ENCODE measurements around the gene TRAF3IP1. TPM values are rescaled to one million over a fixed set of nuclear protein-coding genes. Genes with fewer than 3 reads are reported as not detected.

TRAF3IP1 gene
- polyA plus RNA-seq, 3 donors = 1.2 to 1.5 (median 1.5) TPM

DNA sequence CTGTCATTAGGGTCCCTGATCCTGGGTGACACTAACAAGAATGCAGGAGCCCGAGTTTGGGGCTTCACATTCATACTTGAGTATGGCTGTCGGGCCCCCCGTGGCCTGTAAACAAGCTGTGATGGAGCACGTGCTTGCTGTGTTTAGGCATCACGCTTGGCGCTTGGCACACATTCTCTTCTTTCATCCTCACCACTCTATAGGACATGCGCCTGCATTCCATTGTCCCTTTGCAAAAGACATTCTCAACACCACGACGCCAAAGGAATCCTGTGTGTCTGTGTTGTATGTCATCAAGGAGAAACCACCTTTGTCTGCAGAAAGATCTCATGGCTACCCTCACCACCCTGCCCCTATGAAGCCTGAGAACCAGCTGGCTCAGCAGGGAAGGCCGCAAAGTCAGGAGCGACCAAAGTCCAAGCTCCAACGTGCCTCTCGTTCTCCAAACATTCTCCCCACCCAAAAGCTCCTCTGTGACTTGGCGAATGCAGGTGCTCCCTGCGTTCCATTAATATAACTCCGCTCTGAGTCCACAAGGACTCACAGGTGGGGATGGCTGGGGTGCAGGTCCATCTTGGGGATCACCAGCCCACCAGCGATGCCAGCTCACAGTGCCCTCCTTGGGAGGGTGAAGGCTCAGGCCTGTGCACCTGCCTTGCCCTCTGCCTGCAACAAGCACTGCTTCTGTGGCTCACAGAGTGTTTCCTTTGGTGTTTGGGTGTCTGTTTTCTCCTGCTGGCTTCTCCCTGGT is 25.8 kb upstream of the TRAF3IP1 start:
- H4K20me1 ChIP-seq (ENCODE audit: insufficient read depth, low read length) = no peaks in the 10 kb centered on the region
- Mint-ChIP-seq H3K9me3 (no peaks in the 10 kb centered on the region), H3K4me3 (no peak overlapping the region), H3K4me1 (peaks cover 9% of the 10 kb centered on the region), H3K27ac (no peak overlapping the region), H3K36me3 (no peaks in the 10 kb centered on the region), H3K27me3 (ENCODE audit: low read depth in 3 of 3) (peaks cover 5 to 11% (median 10%) of the 10 kb centered on the region in 3 donors)
- 97% methylated on average over 13 of the region's 17 CpGs for WGBS (ENCODE audit: insufficient coverage)
- no peak overlapping the region for H2AFZ ChIP-seq (ENCODE audit: insufficient read depth, low read depth, low read length, poor library complexity, severe bottlenecking)
- H3K4me1 ChIP-seq (ENCODE audit: control insufficient read depth in 1 of 2, insufficient read depth in 2 of 2, low read length in 2 of 2) = peaks cover 2 to 3% of the 10 kb centered on the region in 2 donors
- intact Hi-C loops (cut with micrococcal nuclease) = no loop called here
- DNase-seq = no peak
- no peaks in the 10 kb centered on the region for H3K9me3 ChIP-seq (replicated peaks in 1 of 2; ENCODE audit: control insufficient read depth in 1 of 2, insufficient read depth in 1 of 2, low read length in 2 of 2)
- no peaks in the 10 kb centered on the region for H3K36me3 ChIP-seq (replicated peaks in 1 of 2; ENCODE audit: control insufficient read depth in 1 of 2, insufficient read depth in 2 of 2, low read length in 2 of 2)
- H3K4me2 ChIP-seq (replicated peaks; ENCODE audit: extremely low read depth, low read length, poor library complexity, severe bottlenecking) = no peak overlapping the region
- TF ChIP-seq, protein P1, sequence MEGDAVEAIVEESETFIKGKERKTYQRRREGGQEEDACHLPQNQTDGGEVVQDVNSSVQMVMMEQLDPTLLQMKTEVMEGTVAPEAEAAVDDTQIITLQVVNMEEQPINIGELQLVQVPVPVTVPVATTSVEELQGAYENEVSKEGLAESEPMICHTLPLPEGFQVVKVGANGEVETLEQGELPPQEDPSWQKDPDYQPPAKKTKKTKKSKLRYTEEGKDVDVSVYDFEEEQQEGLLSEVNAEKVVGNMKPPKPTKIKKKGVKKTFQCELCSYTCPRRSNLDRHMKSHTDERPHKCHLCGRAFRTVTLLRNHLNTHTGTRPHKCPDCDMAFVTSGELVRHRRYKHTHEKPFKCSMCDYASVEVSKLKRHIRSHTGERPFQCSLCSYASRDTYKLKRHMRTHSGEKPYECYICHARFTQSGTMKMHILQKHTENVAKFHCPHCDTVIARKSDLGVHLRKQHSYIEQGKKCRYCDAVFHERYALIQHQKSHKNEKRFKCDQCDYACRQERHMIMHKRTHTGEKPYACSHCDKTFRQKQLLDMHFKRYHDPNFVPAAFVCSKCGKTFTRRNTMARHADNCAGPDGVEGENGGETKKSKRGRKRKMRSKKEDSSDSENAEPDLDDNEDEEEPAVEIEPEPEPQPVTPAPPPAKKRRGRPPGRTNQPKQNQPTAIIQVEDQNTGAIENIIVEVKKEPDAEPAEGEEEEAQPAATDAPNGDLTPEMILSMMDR (IDR thresholded peaks at IDR 0.05) = no peak
- no peaks in the 10 kb centered on the region for H3K27me3 ChIP-seq (ENCODE audit: control insufficient read depth in 2 of 2, insufficient read depth in 2 of 2, low read length in 2 of 2)
- H3K4me3 ChIP-seq (replicated peaks in 1 of 3; ENCODE audit: low read depth in 2 of 3, low read length in 3 of 3) = no peak overlapping the region
- no peak overlapping the region for H3K27ac ChIP-seq (ENCODE audit: low read depth in 1 of 2, low read length in 2 of 2)
- H3K79me2 ChIP-seq (ENCODE audit: insufficient read depth, low read length) = no peaks in the 10 kb centered on the region
- no peak overlapping the region for H3K9ac ChIP-seq (ENCODE audit: insufficient read depth, low read length, poor library complexity, severe bottlenecking)

DNA sequence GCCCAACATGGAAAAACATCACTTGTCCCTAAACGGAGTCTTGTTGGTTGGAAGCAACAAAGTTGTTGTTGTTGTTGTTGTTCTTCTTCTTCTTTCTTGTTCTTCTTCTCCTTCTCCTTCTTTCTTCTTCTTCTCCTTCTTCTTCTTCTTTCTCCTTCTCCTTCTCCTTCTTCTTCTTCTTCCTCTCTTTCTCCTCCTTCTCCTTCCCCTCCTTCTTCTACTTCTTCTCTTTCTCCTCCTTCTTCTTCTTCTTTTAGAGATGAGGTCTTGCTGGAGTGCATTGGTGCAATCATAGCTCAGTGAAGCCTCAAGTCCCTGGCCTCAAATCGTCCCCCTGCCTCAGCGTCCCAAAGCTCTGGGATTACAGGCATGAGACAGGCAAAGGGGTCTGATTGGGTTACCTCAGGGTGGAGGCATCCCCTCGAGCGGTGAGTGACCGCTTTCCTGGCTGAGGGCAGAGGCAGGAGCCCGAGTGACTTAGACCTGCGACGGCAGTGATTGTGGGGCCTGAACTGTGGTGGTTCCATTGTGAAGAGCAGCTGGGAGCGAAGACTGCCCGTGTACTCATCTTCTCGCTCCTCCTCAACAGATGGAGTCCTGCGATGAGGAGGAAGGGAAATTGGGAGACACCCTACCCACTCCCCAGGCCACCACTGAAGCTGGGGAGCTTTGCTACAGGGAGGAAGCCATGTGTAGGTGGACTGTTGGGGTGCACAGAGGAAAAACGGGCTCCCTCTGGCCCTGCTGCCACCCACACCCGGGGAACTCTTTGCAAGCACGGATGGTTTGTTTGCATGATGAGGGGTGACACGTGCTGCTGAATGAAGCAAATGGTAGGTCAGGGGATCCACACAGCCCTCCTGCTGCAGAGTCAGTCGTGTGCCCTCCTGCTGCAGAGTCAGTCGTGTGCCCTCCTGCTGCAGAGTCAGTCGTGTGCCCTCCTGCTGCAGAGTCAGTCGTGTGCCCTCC is 24.9 kb upstream of the TRAF3IP1 start:
- H3K27me3 Mint-ChIP-seq (ENCODE audit: low read depth in 3 of 3) = peaks cover 3 to 13% (median 8%) of the 10 kb centered on the region in 3 donors
- H4K20me1 ChIP-seq (ENCODE audit: insufficient read depth, low read length) = no peaks in the 10 kb centered on the region
- no peak overlapping the region for H3K9ac ChIP-seq (ENCODE audit: insufficient read depth, low read length, poor library complexity, severe bottlenecking)
- no peaks in the 10 kb centered on the region for H3K27me3 ChIP-seq (ENCODE audit: control insufficient read depth in 2 of 2, insufficient read depth in 2 of 2, low read length in 2 of 2)
- no peak overlapping the region for H3K4me3 Mint-ChIP-seq
- TF ChIP-seq, protein P1 (IDR thresholded peaks at IDR 0.05) = no peak
- no peak overlapping the region for H2AFZ ChIP-seq (ENCODE audit: insufficient read depth, low read depth, low read length, poor library complexity, severe bottlenecking)
- intact Hi-C loops (cut with micrococcal nuclease) = no loop called here
- no peaks in the 10 kb centered on the region for H3K4me1 ChIP-seq (ENCODE audit: control insufficient read depth in 1 of 2, insufficient read depth in 2 of 2, low read length in 2 of 2)
- H3K4me2 ChIP-seq (replicated peaks; ENCODE audit: extremely low read depth, low read length, poor library complexity, severe bottlenecking) = no peak overlapping the region
- H3K9me3 Mint-ChIP-seq = no peaks in the 10 kb centered on the region
- H3K9me3 ChIP-seq (replicated peaks in 1 of 2; ENCODE audit: control insufficient read depth in 1 of 2, insufficient read depth in 1 of 2, low read length in 2 of 2) = no peaks in the 10 kb centered on the region
- H3K4me3 ChIP-seq (replicated peaks in 1 of 3; ENCODE audit: low read depth in 2 of 3, low read length in 3 of 3) = no peak overlapping the region
- 91% methylated on average over 11 of the region's 21 CpGs for WGBS (ENCODE audit: insufficient coverage)
- peak overlapping the region in 2 of 7 donors; percentile 4 to 45 for H3K27ac Mint-ChIP-seq
- no peaks in the 10 kb centered on the region for H3K36me3 Mint-ChIP-seq
- no peak overlapping the region for H3K27ac ChIP-seq (ENCODE audit: low read depth in 1 of 2, low read length in 2 of 2)
- peaks cover 2% of the 10 kb centered on the region for H3K4me1 Mint-ChIP-seq
- no peaks in the 10 kb centered on the region for H3K36me3 ChIP-seq (replicated peaks in 1 of 2; ENCODE audit: control insufficient read depth in 1 of 2, insufficient read depth in 2 of 2, low read length in 2 of 2)
- no peak for DNase-seq
- no peaks in the 10 kb centered on the region for H3K79me2 ChIP-seq (ENCODE audit: insufficient read depth, low read length)

All from CD14-positive monocyte (primary cell).